Gastrocnemius medialis (tissue), 4 donors: Measurements from ENCODE around the gene CCDC30. TPM values are rescaled to one million over a fixed set of nuclear protein-coding genes. Genes with fewer than 3 reads are reported as not detected.

ENCODE experiments used
- ATAC-seq, 2 donors: fragments of 150-250 bp; one replicate each; pipeline ENCODE4 v1.9.1; 2016
- DNase-seq, 2 donors: peaks; one replicate each; pipeline ENCODE4 v3.0.0-alpha.2; 2019
- H3K27ac ChIP-seq, 4 donors: fragments of 200-600 bp; sonication (generic); 1 replicate in 1 of 4; 2 replicates in 3 of 4; pipeline ENCODE4 v1.5.1; 2016 to 2018; ENCODE audit warnings: mild to moderate bottlenecking in 2 of 4, moderate library complexity in 1 of 4
- H3K27me3 ChIP-seq, 3 donors: fragments of 200-600 bp; sonication (generic) in 2 of 3; 1 replicate in 1 of 3; 2 replicates in 2 of 3; pipeline versions ENCODE4 v1.5.1 to v1.6.0; 2016 to 2019; ENCODE audit warnings: mild to moderate bottlenecking in 1 of 3, moderate library complexity in 1 of 3
- H3K36me3 ChIP-seq, 2 donors: fragments of 200-600 bp; sonication (generic) in 1 of 2; one replicate each; pipeline ENCODE4 v1.5.1; 2017 to 2018
- H3K4me1 ChIP-seq, 2 donors: fragments of 200-600 bp; sonication (generic) in 1 of 2; one replicate each; pipeline ENCODE4 v1.5.1; 2016 to 2017; ENCODE audit warnings: mild to moderate bottlenecking in 2 of 2
- H3K4me3 ChIP-seq, 4 donors: fragments of 200-600 bp; sonication (generic) in 3 of 4; 1 replicate in 1 of 4; 2 replicates in 3 of 4; pipeline ENCODE4 v1.5.1; 2016 to 2019; ENCODE audit warnings: mild to moderate bottlenecking in 2 of 4
- H3K9me3 ChIP-seq, 3 donors: fragments of 200-600 bp; sonication (generic) in 2 of 3; 1 replicate in 1 of 3; 2 replicates in 2 of 3; pipeline ENCODE4 v1.5.1; 2016 to 2019
- POLR2A ChIP-seq, 2 donors: fragments of 450-650 bp; IDR thresholded peaks; one replicate each; pipeline ENCODE4 v1.6.1; 2017; ENCODE audit warnings: antibody characterized with exemption in 2 of 2, mild to moderate bottlenecking in 2 of 2, moderate library complexity in 2 of 2
- in situ Hi-C, 4 donors: fragments of 200-750 bp; cut with MboI; loops; one replicate each; pipeline versions ENCODE4 v1.15.0 to v1.8.0; 2017; ENCODE audit warnings: low sequenced_read_pairs in 4 of 4
- intact Hi-C: fragments of 100-400 bp; cut with DNase I; formaldehyde crosslinking; loops from one replicate; pipeline ENCODE4 v1.15.1; 2023; ENCODE audit warnings: low total_unique reads
- total RNA-seq, 4 donors: library from RNA; depleted of rRNA; stranded (reverse); fragments of >200 nt; gene quantifications; one replicate each; pipeline versions ENCODE4 v1.1.0 to v1.2.3, GENCODE V29; 2016
- TF ChIP-seq, protein P1 (sequence below), 5 experiments: fragments of 450-650 bp in 3 of 5; fragments of 200-600 bp in 2 of 5; sonication (generic) in 2 of 5; IDR thresholded peaks in 4 of 5; conservative IDR thresholded peaks in 1 of 5; 1 replicate in 4 of 5; 2 replicates in 1 of 5; pipeline ENCODE4 v1.5.1; 2016 to 2019; ENCODE audit warnings: antibody characterized with exemption in 5 of 5, mild to moderate bottlenecking in 3 of 5, moderate library complexity in 3 of 5

Gene CCDC30
- total RNA-seq, 4 donors from 2014 or later = 0.24 to 2.9 (median 0.74) TPM

DNA sequence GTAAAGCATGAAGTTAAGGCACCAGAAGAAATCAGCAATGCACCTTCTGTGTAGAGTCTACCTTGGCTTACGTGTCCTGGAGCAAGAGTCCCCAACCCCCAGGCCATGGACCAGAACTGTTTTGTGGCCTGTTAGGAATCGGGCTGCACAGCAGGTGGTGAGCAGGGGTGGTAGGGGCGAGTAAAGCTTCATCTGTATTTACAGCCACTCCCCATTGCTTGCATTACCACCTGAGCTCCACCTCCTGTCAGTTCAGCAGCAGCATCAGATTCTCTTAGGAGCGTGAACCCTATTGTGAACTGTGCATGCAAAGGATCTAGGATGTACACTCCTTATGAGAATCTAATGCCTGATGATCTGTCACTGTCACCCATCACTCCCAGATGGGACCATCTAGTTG lies 28.7 kb upstream of the CCDC30 start:
- Histone ChIP-seq H3K9me3 (no peaks in the 10 kb centered on the region), H3K27me3 (no peaks in the 10 kb centered on the region), H3K27ac (no peak overlapping the region), H3K4me3 (no peak overlapping the region), H3K4me1 (no peaks in the 10 kb centered on the region), H3K36me3 (no peaks in the 10 kb centered on the region)
- ATAC-seq (no peak), DNase-seq (no peak)
- intact Hi-C loops = no loop called here
- TF ChIP-seq, protein P1, sequence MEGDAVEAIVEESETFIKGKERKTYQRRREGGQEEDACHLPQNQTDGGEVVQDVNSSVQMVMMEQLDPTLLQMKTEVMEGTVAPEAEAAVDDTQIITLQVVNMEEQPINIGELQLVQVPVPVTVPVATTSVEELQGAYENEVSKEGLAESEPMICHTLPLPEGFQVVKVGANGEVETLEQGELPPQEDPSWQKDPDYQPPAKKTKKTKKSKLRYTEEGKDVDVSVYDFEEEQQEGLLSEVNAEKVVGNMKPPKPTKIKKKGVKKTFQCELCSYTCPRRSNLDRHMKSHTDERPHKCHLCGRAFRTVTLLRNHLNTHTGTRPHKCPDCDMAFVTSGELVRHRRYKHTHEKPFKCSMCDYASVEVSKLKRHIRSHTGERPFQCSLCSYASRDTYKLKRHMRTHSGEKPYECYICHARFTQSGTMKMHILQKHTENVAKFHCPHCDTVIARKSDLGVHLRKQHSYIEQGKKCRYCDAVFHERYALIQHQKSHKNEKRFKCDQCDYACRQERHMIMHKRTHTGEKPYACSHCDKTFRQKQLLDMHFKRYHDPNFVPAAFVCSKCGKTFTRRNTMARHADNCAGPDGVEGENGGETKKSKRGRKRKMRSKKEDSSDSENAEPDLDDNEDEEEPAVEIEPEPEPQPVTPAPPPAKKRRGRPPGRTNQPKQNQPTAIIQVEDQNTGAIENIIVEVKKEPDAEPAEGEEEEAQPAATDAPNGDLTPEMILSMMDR (IDR thresholded peaks at IDR 0.05 in 4 of 5, conservative IDR thresholded peaks at IDR 0.05 in 1 of 5) = no peak
- TF ChIP-seq POLR2A (IDR thresholded peaks at IDR 0.05) = no peak
- in situ Hi-C loops = no loop called here

DNA sequence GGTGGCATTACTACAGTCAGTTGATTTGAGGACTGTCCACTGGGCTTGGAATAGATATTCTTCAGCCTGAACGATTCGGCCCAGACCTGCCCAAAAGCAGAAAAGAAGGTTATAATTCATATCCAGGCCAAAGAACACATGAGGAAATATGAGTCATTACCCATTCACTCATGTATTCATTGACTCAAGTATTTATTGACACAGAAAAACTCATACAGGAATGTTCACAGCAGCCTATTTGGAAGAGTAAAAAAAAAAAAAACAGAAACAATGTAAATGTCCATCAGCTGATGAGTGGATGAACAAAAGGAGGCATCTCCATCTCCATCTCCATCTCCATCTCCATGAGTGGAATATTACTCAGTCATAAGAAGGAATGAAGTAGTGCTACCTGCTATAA lies 23.1 kb upstream of the CCDC30 start:
- no peaks in the 10 kb centered on the region for H3K27me3 ChIP-seq
- H3K9me3 ChIP-seq = no peaks in the 10 kb centered on the region
- no peak overlapping the region for H3K27ac ChIP-seq
- no peak for TF ChIP-seq POLR2A (IDR thresholded peaks at IDR 0.05)
- TF ChIP-seq, protein P1 (IDR thresholded peaks at IDR 0.05 in 4 of 5, conservative IDR thresholded peaks at IDR 0.05 in 1 of 5) = no peak
- H3K4me1 ChIP-seq = no peaks in the 10 kb centered on the region
- intact Hi-C loops = no loop called here
- ATAC-seq = no peak
- no peak overlapping the region for H3K4me3 ChIP-seq
- in situ Hi-C loops = no loop called here
- no peak for DNase-seq
- H3K36me3 ChIP-seq = no peaks in the 10 kb centered on the region

DNA sequence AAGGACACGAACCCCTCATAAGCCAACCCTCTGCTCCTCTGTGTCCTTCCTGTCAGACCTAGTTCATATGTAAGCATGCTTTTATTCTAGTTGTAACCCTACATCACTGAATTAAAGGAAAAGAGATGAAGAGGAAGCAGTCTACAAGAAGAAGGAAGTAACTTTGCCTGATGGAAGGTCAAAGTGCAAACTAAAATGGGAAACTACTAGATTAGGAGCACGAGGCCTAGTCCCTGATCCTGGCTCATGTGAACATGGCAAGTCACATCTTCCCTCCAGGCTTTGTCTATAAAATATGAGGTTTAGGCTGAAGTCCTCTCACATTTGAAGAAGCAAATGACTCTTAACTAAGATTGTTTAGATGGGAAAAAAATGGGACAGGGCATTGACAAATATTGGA lies 20.4 kb upstream of the CCDC30 start:
- TF ChIP-seq, protein P1 (IDR thresholded peaks at IDR 0.05 in 4 of 5, conservative IDR thresholded peaks at IDR 0.05 in 1 of 5) = no peak
- TF ChIP-seq POLR2A (IDR thresholded peaks at IDR 0.05) = no peak
- no peak overlapping the region for H3K4me3 ChIP-seq
- no peak for ATAC-seq
- no peaks in the 10 kb centered on the region for H3K4me1 ChIP-seq
- H3K27me3 ChIP-seq = no peaks in the 10 kb centered on the region
- H3K36me3 ChIP-seq = no peaks in the 10 kb centered on the region
- DNase-seq = no peak
- no peak overlapping the region for H3K27ac ChIP-seq
- intact Hi-C loops (no loop called here), in situ Hi-C loops (no loop called here)
- no peaks in the 10 kb centered on the region for H3K9me3 ChIP-seq

DNA sequence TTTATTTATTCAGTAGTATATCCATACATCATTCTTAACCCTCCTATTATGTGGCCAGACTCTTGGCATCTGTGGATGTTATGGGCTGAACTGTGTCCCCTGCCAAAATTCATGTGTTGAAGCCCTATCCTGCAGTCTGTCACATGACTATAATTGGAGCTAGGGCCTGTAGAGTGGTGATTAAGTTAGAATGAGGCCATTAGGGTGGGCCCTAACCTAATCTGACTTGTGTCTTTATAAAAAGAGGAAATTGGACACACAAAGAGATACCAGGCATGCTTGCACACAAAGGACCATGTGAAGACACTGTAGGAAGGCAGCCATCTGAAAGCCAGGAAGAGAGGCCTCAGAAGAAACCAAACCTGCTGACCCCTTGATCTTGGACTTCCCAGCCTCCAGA lies 13.8 kb upstream of the CCDC30 start:
- ATAC-seq = no peak
- H3K27ac ChIP-seq = no peak overlapping the region
- H3K27me3 ChIP-seq = no peaks in the 10 kb centered on the region
- intact Hi-C loops = no loop called here
- no peaks in the 10 kb centered on the region for H3K36me3 ChIP-seq
- no peak overlapping the region for H3K4me3 ChIP-seq
- H3K4me1 ChIP-seq = no peaks in the 10 kb centered on the region
- no peaks in the 10 kb centered on the region for H3K9me3 ChIP-seq
- in situ Hi-C loops = no loop called here
- DNase-seq = no peak
- TF ChIP-seq, protein P1 (IDR thresholded peaks at IDR 0.05 in 4 of 5, conservative IDR thresholded peaks at IDR 0.05 in 1 of 5) = no peak
- no peak for TF ChIP-seq POLR2A (IDR thresholded peaks at IDR 0.05)

DNA sequence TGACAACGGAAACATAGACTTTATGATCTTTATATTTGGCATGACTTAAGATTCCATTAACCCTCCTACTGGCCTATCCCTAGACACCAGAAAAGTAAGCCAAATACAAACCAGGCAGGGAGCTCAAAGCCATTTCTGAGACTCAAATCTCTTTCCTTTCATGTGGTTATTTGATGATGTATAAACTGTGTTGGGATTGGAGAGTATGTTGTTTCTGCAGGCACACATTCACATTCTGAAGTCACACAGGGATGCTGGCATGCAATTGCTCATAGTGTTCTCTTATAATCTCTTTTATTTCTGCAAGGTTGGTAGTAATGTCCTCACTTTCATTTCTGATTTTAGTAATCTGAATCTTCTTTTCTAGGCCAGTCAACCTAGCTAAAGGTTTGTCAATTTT lies 13.0 kb upstream of the CCDC30 start:
- H3K9me3 ChIP-seq = no peaks in the 10 kb centered on the region
- intact Hi-C loops = loop anchor here (10.0 kb wide), 1 partner anchor 275 kb away; no protein-coding TSS in a partner anchor
- no peak for TF ChIP-seq POLR2A (IDR thresholded peaks at IDR 0.05)
- TF ChIP-seq, protein P1 (IDR thresholded peaks at IDR 0.05 in 4 of 5, conservative IDR thresholded peaks at IDR 0.05 in 1 of 5) = no peak
- no peak overlapping the region for H3K4me3 ChIP-seq
- H3K27ac ChIP-seq = no peak overlapping the region
- H3K27me3 ChIP-seq = no peaks in the 10 kb centered on the region
- H3K36me3 ChIP-seq = no peaks in the 10 kb centered on the region
- in situ Hi-C loops = no loop called here
- DNase-seq = no peak
- H3K4me1 ChIP-seq = peaks cover 0 to 3% of the 10 kb centered on the region in 2 donors
- no peak for ATAC-seq
